ENCODE measurements around the gene SULT1C2. TPM values are rescaled to one million over a fixed set of nuclear protein-coding genes. Genes with fewer than 3 reads are reported as not detected.
A peak's percentile ranks its signal among the peaks of the same experiment; 100 is the strongest.

The SULT1C2 gene
- total and polyA plus RNA-seq, 9 of the 15 experiments (the other 6 are each of a cell fraction or from before 2014, with no cell fraction given) = 0.22 TPM; not detected in 8

DNA sequence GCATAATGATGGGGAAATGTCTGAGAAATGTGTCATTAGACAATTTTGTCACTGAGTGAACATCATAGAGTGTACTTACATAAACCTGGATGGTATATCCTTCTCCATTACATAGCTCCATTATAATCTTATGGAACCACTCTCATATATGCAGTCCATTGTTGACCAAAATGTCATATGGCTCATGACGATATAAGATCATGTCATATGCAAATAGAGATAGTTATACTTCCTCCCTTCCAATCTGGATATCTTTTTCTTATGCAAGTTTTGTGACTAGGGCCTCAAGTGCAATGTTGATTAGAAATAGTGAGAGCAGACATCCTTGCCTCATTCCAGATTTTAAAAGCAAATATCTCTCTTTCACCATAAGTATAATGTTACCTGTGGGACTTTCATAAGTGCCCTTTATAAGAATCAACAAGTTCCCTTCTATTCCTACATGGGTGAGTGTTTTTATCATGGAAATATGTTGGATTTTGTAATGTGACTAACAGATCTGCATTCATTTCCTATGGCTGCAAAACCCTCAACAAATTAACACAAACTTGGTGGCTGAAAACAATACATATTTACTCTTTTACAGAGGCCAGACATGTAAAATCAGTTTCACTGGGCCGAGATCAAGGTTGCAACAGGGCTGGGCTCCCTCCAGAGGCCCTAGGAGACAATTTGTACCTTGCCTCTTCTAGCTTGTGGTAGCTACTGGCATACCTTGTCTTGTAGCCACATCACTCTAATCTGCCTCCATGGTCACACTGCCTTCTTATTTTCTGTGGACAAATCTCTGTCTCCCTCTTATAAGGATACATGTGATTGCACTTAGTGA is 67.4 kb downstream of the SULT1C2 start (continued):
- TF ChIP-seq, protein P1, sequence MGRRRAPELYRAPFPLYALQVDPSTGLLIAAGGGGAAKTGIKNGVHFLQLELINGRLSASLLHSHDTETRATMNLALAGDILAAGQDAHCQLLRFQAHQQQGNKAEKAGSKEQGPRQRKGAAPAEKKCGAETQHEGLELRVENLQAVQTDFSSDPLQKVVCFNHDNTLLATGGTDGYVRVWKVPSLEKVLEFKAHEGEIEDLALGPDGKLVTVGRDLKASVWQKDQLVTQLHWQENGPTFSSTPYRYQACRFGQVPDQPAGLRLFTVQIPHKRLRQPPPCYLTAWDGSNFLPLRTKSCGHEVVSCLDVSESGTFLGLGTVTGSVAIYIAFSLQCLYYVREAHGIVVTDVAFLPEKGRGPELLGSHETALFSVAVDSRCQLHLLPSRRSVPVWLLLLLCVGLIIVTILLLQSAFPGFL (CRISPR knock-in tag; IDR thresholded peaks at IDR 0.05) = no peak
- TF ChIP-seq, protein P2, sequence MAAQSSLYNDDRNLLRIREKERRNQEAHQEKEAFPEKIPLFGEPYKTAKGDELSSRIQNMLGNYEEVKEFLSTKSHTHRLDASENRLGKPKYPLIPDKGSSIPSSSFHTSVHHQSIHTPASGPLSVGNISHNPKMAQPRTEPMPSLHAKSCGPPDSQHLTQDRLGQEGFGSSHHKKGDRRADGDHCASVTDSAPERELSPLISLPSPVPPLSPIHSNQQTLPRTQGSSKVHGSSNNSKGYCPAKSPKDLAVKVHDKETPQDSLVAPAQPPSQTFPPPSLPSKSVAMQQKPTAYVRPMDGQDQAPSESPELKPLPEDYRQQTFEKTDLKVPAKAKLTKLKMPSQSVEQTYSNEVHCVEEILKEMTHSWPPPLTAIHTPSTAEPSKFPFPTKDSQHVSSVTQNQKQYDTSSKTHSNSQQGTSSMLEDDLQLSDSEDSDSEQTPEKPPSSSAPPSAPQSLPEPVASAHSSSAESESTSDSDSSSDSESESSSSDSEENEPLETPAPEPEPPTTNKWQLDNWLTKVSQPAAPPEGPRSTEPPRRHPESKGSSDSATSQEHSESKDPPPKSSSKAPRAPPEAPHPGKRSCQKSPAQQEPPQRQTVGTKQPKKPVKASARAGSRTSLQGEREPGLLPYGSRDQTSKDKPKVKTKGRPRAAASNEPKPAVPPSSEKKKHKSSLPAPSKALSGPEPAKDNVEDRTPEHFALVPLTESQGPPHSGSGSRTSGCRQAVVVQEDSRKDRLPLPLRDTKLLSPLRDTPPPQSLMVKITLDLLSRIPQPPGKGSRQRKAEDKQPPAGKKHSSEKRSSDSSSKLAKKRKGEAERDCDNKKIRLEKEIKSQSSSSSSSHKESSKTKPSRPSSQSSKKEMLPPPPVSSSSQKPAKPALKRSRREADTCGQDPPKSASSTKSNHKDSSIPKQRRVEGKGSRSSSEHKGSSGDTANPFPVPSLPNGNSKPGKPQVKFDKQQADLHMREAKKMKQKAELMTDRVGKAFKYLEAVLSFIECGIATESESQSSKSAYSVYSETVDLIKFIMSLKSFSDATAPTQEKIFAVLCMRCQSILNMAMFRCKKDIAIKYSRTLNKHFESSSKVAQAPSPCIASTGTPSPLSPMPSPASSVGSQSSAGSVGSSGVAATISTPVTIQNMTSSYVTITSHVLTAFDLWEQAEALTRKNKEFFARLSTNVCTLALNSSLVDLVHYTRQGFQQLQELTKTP (IDR thresholded peaks at IDR 0.05; ENCODE audit: low read depth in 1 of 2, partially characterized antibody in 2 of 2) = no peak
- TF ChIP-seq NR4A1 (CRISPR knock-in tag; IDR thresholded peaks at IDR 0.05) = no peak
- no peak for TF ChIP-seq NR4A1 (tag; IDR thresholded peaks at IDR 0.05)
- TF ChIP-seq HNRNPK (IDR thresholded peaks at IDR 0.05; ENCODE audit: low read depth, low read length, poor library complexity, severe bottlenecking) = no peak
- TF ChIP-seq ZNF586 (CRISPR knock-in tag; conservative IDR thresholded peaks at IDR 0.05) = no peak
- peak in 1 of 2 experiments; percentile 48; a peak in 2 of 4 replicates for TF ChIP-seq KDM1A (IDR thresholded peaks at IDR 0.05)
- TF ChIP-seq ZBTB7A (IDR thresholded peaks at IDR 0.05; ENCODE audit: borderline replicate concordance, control insufficient read depth, low read depth, low read length) = no peak
- no peak for TF ChIP-seq DIDO1 (tag; IDR thresholded peaks at IDR 0.05; ENCODE audit: low read depth)
- TF ChIP-seq SMARCC2 (IDR thresholded peaks at IDR 0.05; ENCODE audit: low read depth) = no peak
- TF ChIP-seq MCM3 (IDR thresholded peaks at IDR 0.05) = no peak
- TF ChIP-seq SIN3B (IDR thresholded peaks at IDR 0.05; ENCODE audit: low read depth) = no peak
- TF ChIP-seq CHD1 (IDR thresholded peaks at IDR 0.05; ENCODE audit: low read length) = no peak
- no peak for TF ChIP-seq ZNF224 (CRISPR knock-in tag; IDR thresholded peaks at IDR 0.05)
- TF ChIP-seq SRSF1 (IDR thresholded peaks at IDR 0.05; ENCODE audit: low read depth, low read length) = no peak
- TF ChIP-seq NCOA4 (IDR thresholded peaks at IDR 0.05; ENCODE audit: partially characterized antibody) = no peak
- TF ChIP-seq, protein P3, sequence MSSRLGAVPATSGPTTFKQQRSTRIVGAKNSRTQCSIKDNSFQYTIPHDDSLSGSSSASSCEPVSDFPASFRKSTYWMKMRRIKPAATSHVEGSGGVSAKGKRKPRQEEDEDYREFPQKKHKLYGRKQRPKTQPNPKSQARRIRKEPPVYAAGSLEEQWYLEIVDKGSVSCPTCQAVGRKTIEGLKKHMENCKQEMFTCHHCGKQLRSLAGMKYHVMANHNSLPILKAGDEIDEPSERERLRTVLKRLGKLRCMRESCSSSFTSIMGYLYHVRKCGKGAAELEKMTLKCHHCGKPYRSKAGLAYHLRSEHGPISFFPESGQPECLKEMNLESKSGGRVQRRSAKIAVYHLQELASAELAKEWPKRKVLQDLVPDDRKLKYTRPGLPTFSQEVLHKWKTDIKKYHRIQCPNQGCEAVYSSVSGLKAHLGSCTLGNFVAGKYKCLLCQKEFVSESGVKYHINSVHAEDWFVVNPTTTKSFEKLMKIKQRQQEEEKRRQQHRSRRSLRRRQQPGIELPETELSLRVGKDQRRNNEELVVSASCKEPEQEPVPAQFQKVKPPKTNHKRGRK (tag; IDR thresholded peaks at IDR 0.05) = no peak
- TF ChIP-seq ATF1 (CRISPR knock-in tag; IDR thresholded peaks at IDR 0.05) = no peak
- peak; percentile 54; the same call in 1 of the 2 replicates for TF ChIP-seq ATF1 (tag; IDR thresholded peaks at IDR 0.05)
- TF ChIP-seq DACH1 (IDR thresholded peaks at IDR 0.05; ENCODE audit: partially characterized antibody) = no peak
- TF ChIP-seq, protein P4, sequence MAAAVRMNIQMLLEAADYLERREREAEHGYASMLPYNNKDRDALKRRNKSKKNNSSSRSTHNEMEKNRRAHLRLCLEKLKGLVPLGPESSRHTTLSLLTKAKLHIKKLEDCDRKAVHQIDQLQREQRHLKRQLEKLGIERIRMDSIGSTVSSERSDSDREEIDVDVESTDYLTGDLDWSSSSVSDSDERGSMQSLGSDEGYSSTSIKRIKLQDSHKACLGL (CRISPR knock-in tag; IDR thresholded peaks at IDR 0.05; ENCODE audit: borderline replicate concordance, poor library complexity, severe bottlenecking) = no peak
- TF ChIP-seq MYNN (IDR thresholded peaks at IDR 0.05) = no peak
- TF ChIP-seq MYNN (CRISPR knock-in tag; IDR thresholded peaks at IDR 0.05) = no peak
